H1 (cell line): ENCODE measurements around the gene CAMK2A. TPM values are rescaled to one million over a fixed set of nuclear protein-coding genes. Genes with fewer than 3 reads are reported as not detected.

ENCODE experiments used
- CREB1 ChIP-seq: IDR thresholded peaks from 2 replicates; pipeline ENCODE4 v1.6.1; 2012; ENCODE audit warnings: inconsistent platforms
- polyA plus RNA-seq, 7 experiments: library from polyadenylated mRNA; depleted of rRNA in 3 of 7; stranded (reverse) in 5 of 7; unstranded in 2 of 7; fragments of >200 nt in 5 of 7; fragments of 200-250 nt in 2 of 7; gene quantifications; 1 replicate in 5 of 7; 2 replicates in 1 of 7; 4 replicates in 1 of 7; pipeline versions ENCODE4 v1.2.1 to v1.2.3, GENCODE V29; 2011 to 2013; ENCODE audit warnings: missing spikeins in 2 of 7, mixed read lengths in 2 of 7
- total RNA-seq: library from RNA; stranded (reverse); fragmentation: NEBNext Ultra II Directional; extraction: Animal tissue kit (Norgen Biotek cat#: 25700); gene quantifications from 2 replicates; pipeline ENCODE4 v1.2.1, GENCODE V29; 2021
- TF ChIP-seq, protein P1 (sequence below): IDR thresholded peaks from 2 replicates; pipeline ENCODE4 v1.6.1; 2012; ENCODE audit warnings: inconsistent platforms

The CAMK2A gene
- total and polyA plus RNA-seq, 2 of the 8 experiments (the other 6 are each of a cell fraction or from before 2014, with no cell fraction given) = 0.20 to 0.28 TPM

DNA sequence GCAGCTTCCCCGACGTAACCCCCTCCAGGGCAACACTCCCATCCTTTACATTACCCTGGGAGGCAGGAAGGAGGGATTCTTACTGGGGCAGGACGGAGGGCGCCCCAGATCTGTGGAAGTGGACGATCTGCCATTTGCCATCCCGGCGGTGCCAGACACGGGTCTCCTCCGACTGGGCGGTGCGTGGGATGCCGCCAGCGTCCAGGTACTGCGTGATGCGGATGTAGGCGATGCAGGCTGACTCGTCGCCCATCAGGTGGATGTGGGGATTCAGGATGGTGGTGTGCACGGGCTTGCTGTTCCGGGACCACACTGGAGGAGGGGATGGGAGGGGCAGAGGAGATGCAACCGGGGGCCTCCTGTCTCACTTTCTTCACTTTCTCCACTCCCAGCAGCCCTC, 66.7 kb downstream of the CAMK2A start (continued):
- TF ChIP-seq CREB1 = no peak
- TF ChIP-seq, protein P1, sequence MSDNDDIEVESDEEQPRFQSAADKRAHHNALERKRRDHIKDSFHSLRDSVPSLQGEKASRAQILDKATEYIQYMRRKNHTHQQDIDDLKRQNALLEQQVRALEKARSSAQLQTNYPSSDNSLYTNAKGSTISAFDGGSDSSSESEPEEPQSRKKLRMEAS = no peak
